Fibroblast of villous mesenchyme (primary cell): ENCODE measurements around the gene LRRC8D. TPM values are rescaled to one million over a fixed set of nuclear protein-coding genes. Genes with fewer than 3 reads are reported as not detected.

Source experiments
- DNase-seq: peaks from one replicate; pipeline ENCODE4 v3.0.0-alpha.2; 2010; ENCODE audit warnings: low read depth
- H3K4me3 ChIP-seq: 2 replicates; pipeline ENCODE4 v1.5.1; 2011; ENCODE audit warnings: low read depth, mild to moderate bottlenecking, low read length
- CTCF ChIP-seq: IDR thresholded peaks from 2 replicates; pipeline ENCODE4 v1.5.1; 2012; ENCODE audit warnings: low read depth, mild to moderate bottlenecking, low read length; ENCODE audit not compliant: insufficient read depth
- total RNA-seq: library from RNA; depleted of rRNA; stranded (reverse); fragments of >200 nt; gene quantifications from 2 replicates; pipeline ENCODE4 v1.2.3, GENCODE V29; 2012

The LRRC8D gene
- total RNA-seq, 1 donor, result 58.7 TPM

GRCh38 chr1:89850844-89851415 lies 30.1 kb downstream of the LRRC8D start:
- no peak for TF ChIP-seq CTCF
- peak; percentile 13 for DNase-seq
- no peak overlapping the region for H3K4me3 ChIP-seq

- no peak overlapping the region for H3K4me3 ChIP-seq
Observed at GRCh38 chr1:89854140-89854539, 33.3 kb downstream of the LRRC8D start.

GRCh38 chr1:89855413-89856123 lies 34.7 kb downstream of the LRRC8D start:
- H3K4me3 ChIP-seq, result no peak overlapping the region
- no peak for TF ChIP-seq CTCF
- peak; percentile 68 for DNase-seq

More at GRCh38 chr1:89854140-89854539, 33.3 kb downstream of the LRRC8D start:
- DNase-seq, result no peak
- no peak for TF ChIP-seq CTCF

GRCh38 chr1:89863165-89863830 lies 42.5 kb downstream of the LRRC8D start:
- DNase-seq, result no peak
- no peak overlapping the region for H3K4me3 ChIP-seq
- no peak for TF ChIP-seq CTCF

- peak; percentile 89 for DNase-seq
- no peak overlapping the region for H3K4me3 ChIP-seq
- no peak for TF ChIP-seq CTCF
Observed at GRCh38 chr1:89865498-89866382, 44.9 kb downstream of the LRRC8D start.

- no peak for TF ChIP-seq CTCF
- no peak for DNase-seq
- no peak overlapping the region for H3K4me3 ChIP-seq
Observed at GRCh38 chr1:89866568-89866967, 45.7 kb downstream of the LRRC8D start.
